T-helper 2 cell (primary cell): Measurements from ENCODE around the gene ARID1B.
A peak's percentile ranks its signal among the peaks of the same experiment; 100 is the strongest.

Experiments
- DNase-seq, 5 experiments: peaks; one replicate each; pipeline versions ENCODE4 v3.0.0 to v3.0.0-alpha.2; 2012 to 2022

ARID1B gene

DNA sequence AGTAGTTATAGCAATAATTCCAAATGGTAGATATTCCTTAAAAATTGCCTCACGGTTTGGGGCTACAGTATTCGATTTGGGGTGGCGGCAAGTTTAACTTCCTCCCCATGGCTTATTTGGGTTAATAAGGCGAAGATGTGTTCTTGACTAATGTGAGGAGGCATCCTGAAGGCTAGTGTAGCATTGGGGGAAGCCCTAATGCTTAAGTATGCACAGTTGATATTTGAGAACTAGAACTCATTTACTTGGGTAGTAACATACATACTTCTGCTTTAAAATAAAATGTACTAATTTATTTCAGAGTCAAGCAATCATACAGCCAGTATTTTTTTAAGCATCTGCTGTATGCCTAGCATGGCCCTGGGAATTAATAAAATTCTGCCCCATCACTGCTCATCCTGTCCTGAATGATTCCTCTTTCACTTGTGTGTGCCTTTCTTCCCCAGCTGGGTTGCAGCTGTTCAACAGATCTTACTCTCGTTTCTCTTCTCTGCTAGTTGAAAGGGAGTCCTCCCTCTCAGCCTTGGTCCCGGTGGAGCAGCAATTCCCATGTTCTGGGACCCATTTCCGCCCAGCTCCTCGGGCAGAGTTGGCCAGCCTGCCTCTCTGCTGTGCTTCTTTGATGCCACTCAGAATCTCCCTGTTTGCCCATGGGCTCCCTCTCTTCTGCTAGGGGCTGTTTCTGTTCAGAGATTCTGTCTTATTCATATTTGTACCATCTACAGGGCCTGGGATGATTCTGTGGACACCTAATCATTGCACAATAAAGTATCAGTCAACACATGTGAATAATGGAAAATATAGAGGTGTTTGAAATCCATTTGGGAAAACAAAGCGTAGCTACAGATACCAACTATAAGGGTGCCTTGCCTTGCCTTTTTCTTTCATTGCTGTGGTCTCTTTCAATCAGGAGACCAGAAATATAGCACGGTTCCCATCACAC is 104.8 kb downstream of the ARID1B start:
- no peak for DNase-seq

DNA sequence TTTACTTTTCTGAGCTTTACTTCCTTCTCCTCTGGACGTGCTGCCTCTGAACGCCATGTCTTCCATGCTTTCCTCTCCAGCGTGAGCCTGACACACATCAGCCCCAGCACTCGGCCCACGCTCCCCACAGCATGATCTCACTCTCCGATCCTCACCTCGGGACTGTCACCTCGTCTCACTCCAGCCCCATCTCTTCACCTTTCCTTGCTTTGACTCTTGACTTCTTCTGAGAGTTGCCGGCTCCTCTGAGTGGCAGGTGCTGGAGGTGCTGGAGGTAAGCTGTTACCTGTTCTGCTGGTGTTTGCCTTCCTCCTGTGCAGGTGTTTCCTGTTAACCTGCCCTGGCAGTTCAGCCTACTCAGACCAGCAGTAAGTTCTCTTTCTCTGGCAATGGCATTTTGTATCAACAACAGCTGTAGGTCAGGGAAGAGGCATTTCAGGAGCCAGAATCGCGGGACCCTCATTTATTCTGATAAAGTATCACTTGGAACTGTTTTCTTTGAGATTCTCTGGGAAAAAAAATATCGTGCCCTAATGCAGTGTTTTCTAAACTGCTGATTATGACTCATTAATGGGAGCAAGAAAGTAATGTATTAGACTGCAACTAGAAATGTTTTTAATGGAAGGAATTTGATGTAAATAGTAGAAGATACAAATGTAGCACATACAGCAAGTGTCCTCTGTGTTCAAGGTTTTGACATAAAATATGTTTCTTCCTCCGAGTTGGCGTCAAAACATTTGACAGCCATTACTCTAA is 106.5 kb downstream of the ARID1B start:
- no peak for DNase-seq

DNA sequence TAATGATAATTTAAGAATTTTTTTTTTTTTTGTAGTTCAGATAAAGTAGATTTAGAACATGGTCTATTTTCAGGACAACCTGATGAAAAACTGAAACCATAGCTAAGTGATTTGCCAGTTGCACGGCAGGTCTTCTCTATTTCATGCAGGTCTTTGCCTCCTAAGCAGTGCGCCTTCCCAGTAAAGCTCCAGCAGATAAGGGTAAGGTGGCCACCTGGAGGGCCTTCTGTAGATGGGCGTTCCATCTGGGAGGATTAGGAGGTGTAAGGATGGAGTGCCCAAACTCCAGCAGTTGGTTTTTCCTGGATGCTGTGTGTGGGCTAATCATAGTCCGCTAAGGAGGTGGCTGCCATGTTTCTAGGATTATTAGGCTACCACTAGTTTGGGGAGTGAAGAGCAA is 107.1 kb downstream of the ARID1B start:
- no peak for DNase-seq

DNA sequence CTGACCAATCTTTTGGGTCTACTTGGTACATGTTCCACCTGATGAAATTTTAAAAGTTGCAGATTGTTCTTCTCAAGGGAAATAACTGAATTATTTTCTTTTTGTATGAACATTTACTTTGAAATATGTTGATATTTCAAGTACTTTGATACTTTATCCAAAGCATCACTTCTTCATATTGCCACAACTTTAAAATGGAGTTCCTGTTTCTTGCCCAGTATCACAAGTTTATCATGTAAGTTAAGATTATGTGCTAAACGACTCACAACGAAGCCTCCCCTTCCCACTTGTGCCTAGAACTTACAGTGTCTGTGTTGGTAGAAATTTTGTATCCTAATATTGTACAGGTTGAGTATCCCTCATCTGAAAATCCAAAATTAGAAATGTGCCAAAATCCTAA is 108.4 kb downstream of the ARID1B start:
- DNase-seq, result no peak

DNA sequence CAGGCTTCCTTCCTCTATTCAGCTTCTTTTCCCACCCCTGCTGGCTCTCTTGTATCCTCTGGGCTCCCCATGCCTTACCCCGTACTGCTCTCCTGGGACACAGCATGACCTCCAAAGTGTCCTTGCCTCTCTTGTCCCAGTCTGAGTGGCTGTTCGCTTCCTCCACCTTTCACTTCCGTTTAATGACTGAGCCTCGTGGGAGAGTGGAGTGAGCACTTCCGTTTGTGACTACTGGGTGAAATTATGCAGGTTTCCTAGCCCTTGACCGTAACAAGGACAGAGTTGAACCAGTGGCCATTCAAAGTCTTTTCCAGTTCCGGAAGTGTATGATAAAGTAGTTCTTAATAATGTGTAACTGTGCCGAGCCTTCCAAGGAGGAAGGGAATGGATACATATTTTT is 109.2 kb downstream of the ARID1B start:
- DNase-seq, result no peak

DNA sequence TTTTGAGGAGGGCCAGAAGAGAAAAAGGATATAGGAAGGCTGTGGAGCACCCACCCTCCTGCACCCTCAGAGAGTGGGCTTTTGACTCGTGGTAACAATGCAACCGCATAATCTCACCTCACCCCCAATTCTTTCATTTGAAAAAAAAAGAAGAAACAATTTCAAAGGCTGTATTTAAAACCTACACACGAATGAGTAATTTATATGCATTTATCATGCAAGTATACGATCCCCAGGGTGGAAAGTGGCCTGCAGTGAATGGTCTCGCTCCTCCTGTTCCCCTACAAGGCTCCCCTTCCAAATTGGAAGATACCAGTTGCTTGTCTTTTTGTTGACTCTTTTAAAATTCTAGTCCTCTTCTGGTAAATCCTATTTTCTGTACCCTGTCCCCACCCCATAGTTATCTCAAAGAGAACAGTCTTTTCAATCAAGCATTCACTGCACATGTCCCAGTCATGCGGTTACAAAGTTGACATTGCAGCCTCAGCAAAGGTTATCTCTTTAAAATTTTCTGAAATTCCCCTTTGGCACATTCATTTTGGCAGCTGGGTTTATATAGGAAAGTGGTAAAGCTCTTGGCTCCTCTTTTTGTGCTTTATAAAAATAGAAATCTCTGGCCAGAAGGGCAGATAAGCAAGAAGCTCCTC is 110.6 kb downstream of the ARID1B start:
- no peak for DNase-seq

DNA sequence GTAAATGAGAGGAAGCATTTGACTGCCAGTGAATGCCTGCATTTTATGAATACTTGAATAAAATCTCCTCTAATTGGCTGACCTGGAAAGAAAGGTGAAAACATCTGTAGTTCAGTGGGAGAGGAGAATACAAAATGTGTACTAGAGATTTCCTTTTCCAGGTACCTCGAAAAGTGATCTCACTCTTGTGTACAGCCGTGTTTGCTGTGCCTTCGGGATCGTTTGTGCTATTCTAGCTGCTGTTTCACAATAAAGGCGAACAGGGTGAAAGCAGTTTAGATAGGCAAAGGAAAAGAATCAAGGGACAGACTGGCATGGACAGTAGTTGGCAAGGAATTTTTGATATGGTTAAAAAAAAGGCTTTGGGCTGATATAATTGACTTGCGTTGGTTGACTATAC is 112.3 kb downstream of the ARID1B start:
- DNase-seq, result no peak

DNA sequence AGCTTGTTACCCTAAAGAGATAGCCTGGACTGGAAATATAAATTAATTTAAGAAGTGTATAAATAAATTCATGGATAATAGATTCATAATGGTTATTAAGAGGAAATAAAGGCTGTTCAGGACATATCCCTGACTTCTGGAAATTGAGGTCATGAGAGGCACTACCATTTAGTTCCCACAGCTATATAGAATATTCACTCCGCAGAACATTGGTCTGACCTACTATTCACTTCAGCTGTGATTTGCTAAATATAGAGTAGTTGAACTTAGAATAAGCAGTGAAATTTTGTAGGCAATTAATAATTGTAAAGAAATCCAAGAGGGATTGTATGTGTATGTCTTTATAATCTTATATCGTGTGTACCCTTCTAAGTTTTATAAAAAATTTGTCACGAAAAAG is 112.8 kb downstream of the ARID1B start:
- DNase-seq, result no peak

DNA sequence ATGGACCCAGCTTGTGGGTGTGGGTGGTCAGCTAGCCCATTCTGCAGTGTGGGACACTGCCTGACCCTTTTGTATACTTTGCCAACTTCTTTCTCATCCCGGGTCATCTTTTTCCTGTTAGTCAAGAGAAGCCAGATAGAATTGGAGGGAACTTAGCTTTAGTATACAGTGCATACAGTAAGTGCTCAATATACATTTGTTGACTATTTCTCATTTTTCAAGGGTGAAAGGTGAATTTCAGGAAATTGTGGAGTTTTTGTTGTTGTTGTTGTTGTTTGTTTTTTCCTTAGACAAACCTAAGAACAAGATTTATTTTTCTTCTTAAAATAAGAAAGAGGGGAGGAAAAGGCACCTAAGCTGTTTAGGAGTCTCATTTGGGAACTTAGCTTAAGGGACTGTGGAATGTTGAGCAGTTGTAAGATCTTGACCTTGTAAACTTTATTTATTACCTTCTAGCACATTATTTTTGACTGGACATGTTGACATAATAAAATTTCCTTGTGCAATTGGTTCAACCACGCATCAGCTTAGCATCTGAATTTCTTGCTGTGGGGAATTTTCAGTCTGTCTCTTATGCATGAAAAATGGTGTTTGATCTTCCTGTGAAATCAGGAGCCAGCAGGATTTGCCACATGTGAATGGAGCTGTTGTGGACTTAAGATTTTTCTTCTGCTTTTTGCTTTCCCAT is 113.6 kb downstream of the ARID1B start:
- DNase-seq, result no peak

DNA sequence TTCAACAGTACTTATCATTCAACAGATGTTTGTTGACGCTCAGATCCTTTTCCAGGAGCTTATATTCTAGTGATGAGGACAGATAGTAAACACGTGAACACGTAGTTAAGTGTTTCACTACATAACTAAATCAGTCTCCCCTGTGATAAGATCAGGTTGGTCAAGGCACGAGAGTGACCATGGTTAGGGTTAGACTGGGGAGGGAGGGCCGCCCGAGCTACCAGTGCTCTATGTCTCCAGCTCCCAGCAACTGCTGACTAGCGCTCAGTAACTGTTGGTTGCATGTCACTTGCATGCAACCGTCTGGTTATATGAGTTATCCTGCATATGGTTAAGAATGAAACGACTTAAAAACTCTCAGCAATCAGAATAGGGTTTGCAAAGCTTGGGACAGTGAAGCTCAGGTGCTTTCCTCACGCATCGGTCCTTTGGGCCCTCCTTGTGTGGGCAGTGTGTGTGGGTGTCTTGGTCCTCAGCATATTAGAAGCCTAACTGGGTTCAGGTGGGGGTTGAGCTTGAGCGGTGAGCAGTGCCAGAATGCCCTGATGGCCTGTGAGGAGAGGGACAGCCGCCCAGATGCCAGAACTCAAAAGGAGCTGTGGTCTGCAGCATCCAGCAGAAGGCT is 120.8 kb downstream of the ARID1B start:
- no peak for DNase-seq

DNA sequence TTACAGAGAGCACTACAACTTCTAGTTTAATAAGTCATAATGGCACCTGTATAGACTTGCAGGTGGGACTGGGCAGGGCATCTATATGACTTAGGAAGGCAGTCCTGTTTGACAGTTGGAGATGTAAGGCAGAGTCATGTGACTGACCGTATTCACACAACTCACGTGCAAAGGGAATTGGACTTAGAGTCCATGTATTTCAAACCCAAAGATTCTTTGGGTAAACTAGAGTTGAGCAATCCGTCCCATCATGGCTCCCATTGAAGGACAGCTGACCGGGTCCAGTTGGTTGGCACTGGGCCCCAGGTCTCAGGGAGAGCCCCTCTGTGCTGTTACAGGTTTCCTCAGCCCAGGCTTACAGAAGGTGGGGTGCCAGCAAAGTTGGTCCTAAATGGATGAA is 121.9 kb downstream of the ARID1B start:
- DNase-seq, result no peak

DNA sequence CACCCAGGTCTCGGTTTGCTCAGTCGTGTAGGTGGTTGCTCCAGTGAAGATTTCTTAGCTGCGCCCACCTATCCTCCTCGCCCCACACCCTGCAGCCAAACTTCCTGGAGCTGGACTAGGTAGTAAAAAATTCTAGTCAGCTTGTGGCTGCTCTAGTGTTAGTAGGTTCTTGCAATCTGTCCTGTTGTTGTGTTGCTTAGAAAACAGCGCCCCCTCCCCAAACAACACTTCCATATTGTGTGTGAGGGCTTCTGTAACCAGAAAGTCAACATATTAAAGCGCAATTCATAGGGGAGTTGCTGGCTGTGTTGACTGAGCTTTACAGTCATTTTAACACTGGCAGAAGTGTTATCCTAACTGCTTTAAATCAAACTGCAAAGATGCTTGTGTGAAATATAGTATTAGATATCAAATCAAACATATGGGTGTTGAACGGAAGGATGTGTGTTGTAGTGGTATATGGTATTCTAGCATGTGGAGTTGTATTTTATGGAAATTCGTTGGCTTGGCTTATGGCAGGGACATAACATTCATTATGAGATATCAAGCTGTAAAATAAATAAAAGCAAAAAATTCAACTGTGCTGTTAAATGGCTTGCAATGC is 122.5 kb downstream of the ARID1B start:
- peak in 1 of 5 experiments; percentile 5 for DNase-seq

DNA sequence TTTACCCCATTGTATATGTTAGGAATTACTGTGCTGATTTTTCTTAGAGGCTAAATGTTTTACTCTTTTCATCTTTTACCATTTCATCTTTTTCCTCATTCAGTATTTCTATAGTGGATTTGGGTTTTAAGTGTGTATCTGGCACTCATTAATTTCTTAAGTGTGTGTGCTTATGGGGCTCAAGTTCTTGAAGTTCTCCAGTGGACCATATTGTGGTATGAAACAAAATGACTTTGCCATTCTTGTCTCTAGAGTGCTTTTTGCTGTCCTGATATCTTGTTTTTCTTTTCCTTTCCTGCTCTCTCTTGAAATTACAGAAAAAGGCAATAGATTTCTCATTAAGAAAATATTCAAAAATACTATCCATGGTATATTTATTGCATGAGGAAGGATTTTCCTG is 123.1 kb downstream of the ARID1B start:
- no peak for DNase-seq

DNA sequence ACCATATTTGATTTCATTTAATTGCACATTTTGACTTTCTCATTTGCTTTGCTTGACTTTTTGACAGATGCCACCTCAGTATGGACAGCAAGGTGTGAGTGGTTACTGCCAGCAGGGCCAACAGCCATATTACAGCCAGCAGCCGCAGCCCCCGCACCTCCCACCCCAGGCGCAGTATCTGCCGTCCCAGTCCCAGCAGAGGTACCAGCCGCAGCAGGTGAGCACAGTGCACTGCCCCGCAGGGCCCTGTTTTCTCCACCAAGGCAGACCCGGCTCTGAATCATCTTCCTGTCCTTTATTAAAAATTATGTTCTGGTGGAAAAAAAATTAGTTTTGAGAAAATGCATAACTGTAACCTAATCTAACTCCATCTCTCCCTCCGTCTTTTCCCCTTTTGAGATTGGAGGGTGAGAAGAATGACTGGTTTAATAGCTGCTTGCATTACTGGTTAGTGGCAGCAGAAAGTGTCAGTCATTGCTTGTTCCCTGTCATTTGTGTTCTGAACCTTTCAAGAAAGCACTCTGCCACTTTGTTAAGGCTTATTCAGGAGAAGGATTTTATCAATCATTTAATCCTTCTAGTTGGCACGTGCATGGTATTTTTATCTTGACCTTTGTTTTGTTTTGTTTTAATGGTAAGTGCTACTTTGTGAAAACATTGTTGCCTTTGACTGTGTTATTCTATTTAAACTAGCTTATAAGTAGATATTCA is 124.3 kb downstream of the ARID1B start:
- DNase-seq, result no peak

DNA sequence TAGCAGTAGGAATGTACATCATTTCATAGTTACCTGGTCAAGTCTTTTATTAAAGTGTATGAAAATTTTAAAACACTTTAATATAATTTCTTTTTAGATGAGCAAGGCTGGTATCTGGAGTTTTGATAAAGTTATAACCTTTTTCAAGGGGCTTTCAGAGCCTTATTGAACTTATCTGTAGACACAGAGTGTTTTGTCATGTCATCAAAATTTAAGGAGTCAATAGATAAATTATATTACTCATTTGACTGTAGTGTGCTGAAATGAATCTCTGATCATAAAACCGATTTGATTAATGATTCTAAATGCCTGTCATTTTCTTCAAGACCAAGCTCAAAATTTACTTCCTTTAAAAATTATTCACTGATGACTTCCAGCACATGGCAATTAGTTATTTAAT is 125.6 kb downstream of the ARID1B start:
- no peak for DNase-seq

DNA sequence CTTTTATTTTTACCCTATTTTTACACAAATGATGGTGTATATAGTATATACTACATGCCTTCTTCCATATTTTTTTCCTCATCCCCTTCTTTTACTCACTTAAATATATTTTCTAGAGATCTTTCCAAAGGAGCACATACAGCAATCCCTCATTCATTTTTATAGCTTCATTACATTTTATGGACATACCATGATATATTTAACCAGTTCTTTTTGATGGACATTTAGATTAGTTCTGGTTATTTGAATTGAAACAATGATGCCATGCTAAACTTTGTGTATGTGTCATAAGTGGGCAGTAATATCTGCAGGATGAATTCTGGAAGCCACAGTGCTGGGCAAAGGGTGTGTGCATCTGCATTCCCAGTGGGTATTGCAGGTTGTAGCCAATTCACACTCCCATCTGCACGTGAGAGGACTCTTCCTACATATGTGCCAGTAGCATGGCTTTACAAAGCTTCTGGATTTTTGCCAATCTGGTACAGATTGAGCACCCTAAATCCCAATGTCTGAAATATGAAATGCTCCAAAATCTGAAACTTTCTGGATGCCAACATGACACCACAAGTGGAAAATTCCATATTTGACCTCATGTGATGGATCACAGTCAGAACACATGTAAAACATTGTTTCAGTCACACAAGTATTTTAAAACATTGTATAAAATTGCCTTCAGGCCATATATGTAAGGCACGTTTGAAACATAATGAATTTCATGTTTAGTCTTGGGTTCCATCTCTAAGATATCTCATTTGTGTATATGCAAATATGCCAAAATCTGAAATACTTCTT is 127.2 kb downstream of the ARID1B start:
- DNase-seq, result no peak

DNA sequence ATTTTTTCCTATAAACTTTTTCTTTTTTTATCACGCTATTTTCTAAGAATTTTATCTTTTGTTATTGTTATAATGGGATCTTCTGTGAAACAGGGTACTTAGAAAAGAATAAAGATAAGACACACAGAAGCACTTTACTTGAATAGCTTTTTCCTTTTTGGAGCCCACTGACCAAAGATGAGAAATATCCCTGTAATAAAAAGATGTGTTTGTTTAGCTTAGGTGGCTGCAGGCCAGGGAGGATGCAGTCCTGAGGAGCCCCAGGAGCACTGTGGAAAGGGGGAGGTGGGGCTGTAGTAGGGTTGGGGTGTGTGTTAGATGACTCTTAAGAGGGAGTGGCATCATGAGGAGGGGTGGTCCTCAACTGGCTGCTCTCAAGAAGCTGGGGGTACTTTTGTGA is 128.6 kb downstream of the ARID1B start:
- DNase-seq, result no peak

DNA sequence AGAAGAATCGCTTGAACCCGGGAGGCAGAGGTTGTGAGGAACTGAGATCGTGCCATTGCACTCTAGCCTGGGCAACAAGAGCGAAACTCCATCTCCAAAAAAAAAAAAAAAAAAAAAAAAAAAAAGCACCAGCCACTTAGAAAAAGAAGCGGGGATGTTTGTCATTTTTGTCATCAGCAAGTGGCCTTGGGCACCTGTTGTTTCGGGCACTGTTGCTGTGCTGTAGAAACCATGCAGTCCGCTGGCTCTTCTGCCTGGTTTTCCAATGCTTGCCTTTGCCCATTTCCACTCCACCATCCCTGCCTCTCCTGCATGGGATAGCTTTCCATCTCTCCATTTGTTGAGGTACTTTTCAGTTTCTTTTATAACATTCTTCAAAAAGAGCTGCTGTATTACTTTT is 129.3 kb downstream of the ARID1B start:
- DNase-seq, result no peak

DNA sequence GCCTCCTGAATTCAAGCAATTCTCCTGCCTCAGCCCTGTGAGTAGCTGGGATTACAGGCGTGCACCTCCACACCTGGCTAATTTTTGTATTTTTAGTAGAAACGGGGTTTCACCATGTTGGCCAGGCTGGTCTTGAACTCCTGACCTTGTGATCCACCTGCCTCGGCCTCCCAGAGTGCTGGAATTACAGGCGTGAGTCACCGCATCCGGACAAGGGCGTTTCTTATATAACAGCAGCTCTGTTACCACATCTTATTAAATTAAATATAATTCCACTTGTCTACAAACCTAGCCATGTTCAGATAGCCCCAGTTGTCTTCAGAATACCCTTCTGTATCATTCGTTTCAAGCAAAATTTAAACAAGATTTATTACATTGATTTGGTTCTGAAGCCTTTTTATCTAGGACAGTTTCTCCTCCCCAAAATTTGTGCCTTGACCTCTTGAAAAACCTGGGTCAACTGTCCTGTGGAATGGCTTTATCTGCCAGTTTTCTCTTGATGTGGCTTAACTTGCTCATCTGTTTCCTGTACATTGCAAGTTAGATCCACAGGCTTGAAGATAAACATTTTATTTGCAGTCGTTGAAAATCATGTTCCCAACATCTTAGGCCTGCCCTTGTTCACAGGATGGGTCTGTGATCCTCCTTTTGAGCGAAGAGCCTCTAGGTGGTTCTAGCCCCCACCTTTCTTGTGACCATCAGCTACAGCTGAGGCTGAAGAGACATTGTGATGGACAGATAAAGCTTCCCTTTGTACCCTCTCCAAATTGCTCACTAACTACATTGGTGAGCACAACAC is 132.2 kb downstream of the ARID1B start:
- no peak for DNase-seq

DNA sequence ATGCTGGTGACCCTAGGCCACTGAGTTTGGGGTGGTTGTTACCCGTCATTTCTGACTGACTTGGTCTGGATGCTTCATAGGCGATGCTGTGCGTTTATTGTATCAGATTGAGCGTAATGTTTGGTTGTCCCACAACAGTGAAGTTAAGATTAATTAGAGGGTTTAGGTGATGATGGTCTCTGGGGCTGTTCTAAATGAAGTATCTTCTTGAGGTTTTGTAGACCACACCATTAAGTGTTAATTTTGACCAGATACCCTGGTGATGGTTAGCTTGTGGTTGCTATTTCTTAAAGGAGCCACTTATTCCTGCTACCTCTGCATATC is 132.8 kb downstream of the ARID1B start:
- DNase-seq, result no peak
